HG03432 (cell line): ENCODE measurements around the gene MRPL23.

Experiments used
- ATAC-seq: cut with Tn5 transposase; IDR thresholded peaks from one replicate; pipeline ENCODE4 v1.9.1; 2021; ENCODE audit warnings: mild to moderate bottlenecking, moderate library complexity; ENCODE audit not compliant: unreplicated experiment

The MRPL23 gene

GRCh38 chr11:1920909-1921573, 26.1 kb upstream of the MRPL23 start:
- no peak for ATAC-seq

DNA sequence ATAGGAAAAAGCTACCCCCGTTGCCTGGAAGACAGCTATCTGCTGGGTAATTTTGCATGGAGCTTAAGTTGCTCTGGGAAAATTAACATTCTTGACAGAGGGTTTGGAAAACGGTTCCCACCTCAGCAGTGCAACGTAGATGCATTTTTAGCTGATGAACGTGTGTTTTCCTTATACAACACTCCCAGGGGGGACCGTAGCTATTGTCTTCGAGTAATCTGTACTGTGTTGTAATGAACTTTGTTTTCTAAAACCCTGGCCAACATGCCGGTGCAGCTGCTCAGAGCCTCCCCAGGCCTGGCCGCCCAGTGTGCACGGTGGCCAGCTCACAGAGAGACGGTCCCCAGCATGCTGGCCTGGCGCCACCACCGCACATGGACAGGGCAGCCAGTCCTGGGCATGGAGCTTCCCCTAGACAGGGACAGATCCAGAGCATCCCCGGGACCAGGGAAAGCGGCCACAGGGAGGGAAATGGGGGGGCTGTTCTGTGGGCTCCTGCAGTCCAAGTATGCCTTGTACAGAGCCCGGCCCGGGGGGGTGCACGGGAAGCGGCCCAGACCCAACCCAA, 25.5 kb upstream of the MRPL23 start:
- ATAC-seq: no peak

- no peak for ATAC-seq
Measured at GRCh38 chr11:1922481-1923081, 24.6 kb upstream of the MRPL23 start.

DNA sequence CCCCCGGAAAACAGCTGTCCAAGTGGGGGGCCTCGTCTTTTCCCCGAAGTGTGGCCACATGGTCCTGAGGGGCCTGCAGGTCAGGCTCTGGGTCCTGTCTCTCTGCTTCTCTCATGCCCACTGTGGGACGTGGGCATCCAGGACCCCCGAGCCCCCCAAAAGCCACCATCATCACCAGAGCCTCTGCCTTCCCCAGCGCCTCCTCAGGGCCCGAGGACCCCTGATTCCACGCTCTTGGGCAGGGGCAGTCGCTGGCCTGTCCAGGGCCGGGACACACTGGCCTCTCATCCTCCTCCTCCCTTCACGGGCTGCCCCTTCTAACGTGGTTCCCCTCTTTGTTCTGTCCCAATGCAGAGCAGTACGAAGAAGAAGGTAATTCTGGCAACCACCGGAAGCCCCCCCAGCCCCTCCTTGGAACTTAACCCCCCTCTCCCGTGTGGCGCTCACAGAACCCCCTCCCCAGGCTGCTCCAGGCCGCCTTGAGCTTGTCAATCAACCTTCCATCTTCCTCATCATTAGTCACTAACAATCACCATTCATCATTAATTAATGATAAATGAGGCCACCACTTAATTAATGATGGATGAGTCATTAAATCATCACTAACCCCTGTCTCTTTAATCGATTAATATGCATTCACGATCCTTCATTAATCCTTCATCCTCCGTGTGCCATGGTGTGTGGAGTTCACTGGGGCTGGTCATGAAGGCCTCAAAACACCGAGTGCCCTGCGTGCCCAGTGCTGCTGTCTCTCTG, 23.8 kb upstream of the MRPL23 start:
- ATAC-seq: no peak

GRCh38 chr11:1924181-1924580, 23.0 kb upstream of the MRPL23 start:
- ATAC-seq: no peak

DNA sequence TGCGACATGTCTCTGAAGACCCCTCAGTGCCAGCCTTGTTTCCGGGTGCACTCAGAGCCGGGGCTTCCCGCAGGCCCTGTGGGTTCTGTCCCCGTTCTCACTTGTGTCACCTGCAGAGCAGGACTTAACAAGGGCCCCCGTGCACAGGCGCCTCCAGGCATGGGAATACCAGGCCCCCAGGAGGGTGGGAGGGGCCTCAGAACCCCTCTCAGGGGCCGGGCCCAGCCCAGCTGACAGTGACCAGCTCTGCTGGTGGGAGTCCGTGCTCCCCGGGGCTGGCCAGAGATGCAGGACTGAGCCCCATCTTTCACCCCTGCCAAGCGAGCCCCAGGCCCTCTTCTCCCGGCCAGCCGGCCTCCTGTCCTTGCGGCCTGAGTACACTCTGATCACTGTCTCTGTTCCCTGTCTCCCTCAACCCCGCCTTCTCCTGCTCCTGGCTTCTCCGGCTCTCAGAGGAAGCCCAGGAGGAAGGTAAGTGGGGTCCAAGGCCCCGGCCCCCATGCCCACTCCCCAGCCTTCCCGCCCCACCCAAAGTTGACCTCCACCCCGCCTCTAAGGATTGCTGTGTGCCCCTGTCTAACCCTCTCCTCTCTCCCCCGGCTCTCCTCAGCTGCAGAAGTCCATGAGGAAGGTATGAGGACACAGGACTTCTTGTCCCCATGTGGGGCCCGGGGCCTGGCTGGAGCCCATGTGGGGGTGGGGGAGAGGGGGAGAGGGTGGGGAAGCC, 22.3 kb upstream of the MRPL23 start:
- ATAC-seq: no peak

DNA sequence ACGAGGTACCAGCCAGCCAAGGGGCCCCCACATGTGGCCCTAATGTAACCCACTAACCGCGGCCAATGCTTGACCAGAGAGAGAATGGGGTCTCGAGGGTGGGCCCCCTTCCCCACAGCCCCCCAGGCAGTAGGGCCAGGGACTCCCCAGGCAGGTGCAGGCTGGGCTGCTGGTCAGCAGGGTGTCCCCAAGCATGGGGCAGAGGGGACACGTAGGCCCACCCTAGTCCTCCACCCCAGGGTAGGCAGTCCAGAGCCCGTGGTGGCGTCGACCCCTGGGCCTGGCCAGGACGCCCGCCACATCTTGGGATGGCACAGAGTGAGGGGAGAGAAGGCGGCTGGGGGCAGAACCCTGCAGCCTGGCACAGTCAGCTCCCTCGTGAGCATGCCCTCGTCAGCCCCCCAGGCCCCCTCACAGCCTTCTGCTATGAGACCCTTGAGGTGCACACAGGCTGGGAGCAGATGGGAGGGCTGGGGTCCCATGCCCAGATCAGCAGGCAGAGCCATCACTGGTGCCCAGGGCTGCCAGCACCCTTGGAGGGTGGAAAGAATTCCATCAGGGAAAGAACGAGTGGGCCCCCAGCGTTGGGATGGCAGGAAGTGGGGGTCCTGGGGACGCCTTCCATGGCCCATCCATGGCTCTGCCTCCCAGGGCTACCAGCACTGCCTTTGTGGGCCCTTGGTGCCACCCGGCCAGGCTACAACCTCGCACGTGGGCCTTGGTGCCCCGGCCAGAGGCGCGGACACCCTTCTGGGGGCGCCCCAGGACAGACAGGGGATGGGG, 21.6 kb upstream of the MRPL23 start:
- no peak for ATAC-seq

GRCh38 chr11:1926156-1927025, 20.7 kb upstream of the MRPL23 start:
- ATAC-seq: no peak

DNA sequence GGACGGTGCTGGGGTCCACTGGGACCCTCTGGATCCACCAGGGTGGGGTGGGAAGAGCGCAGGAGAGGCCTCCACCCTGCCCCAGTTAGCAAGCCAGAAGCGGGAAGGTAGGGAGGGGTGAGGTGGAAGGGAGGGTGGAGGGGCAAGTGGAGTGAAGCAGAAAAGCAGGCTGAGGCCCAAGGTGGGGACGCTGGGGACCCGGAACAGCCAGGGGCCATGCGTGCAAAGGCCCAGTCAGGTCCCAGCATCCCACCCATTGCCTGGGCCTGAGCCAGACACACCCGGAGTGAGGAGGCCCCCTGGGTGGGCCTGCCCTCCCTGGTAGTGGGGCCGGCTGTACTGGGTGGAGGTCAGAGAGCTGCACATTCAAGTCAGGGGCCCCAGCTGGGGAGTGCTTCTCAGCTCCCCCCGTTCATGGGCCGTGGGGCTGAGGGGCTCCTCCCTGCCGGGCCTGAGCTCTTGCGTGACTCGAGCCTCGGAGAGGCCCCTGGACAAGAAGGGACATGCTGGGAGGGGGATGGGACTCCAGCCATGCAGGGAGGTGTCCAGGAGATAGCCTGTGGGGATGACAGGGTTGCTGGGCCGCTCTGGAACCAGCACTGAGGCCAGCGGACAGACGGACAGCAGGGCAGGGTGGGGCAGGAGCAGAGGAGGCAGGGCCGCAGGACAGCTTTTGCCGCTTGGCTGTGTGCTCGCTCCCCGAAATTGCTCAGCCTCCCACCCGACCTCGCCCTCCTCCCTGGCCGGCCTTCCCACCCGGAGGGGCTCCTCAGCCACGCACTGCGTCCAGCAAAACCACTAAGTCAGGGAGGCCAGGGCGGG, 19.9 kb upstream of the MRPL23 start:
- ATAC-seq: no peak

DNA sequence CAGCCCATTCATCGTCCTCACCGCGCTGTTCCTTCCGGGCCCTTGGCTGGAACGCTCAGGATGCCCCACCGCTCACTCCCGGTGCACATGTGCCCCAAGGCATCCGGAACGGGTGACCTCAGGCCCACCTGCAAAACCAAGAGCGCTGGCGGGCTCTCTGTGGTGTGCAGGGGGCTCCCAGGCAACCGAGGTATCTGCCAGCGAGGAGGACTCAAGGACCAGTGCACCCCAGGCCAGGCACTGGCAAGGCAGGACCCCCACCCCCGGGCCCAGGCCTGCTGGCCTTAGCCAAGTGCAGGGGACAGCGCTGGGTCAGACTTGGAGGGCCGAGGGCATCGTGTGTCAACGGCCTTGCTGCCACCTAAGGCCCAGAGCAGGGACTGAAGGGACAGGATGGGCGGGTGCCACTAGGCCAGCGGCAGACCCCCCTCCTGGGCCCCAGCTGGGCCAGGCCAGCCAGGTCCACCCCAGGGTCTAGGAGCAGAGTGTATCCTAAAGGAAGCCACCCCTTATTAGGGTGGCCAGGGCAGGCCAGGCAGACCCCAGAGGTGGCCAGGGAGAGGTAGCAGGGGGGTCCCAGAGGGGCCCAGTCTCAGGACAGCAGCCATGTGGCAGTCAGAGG, 19.2 kb upstream of the MRPL23 start:
- no peak for ATAC-seq

- ATAC-seq: no peak
Measured at GRCh38 chr11:1928470-1928890, 18.7 kb upstream of the MRPL23 start.

DNA sequence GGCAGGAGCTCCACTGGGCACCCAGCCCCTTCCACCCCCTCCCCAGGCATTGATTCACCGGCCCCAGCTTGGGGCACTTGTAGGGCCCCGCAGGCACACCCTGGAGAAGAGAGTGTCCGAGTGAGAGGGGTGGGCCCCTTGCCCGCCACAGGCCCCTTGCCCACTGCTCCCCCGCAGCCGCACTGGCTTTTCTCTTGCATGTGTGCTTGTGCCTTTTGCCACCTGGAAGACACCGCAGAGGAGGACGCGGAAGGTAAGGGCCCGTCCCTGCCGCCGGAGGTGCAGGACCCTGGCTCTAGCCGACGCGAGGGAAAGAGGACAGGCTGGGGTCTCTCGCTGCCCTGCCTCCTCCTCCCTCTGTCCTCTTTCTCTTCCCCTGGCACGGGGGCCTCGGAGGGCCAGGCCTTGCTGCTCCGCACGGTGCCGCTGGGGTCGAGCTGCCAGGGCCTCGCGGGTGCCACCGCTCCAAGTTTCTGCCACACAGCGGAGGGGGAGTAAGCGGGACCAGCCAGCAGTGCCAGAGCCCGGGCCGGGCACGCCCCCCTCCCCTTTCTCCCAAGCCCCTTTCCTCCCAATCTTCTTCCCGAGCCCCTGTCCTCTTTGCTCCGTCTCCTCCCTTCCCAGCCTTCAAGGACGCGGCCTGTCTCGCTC, 18.1 kb upstream of the MRPL23 start:
- ATAC-seq: no peak

GRCh38 chr11:1929621-1930461, 17.3 kb upstream of the MRPL23 start:
- ATAC-seq: no peak

DNA sequence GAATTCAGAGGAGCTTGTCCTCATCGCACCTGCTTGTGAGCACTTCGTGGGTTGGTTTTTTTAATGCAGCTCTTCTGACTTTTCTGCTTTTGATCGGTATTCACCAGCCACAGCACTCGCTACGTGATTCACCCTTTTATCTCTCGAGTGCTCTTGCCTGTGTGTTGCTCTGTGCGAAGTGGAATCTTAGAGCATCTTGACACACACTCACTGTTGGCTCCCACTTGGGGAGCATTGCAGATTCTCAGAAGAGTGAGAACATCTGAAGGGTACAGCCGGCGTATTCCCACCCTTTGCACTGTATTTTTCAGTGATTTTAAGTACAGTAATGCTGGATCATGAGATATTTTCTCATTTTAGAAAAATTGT, 16.7 kb upstream of the MRPL23 start:
- no peak for ATAC-seq

- no peak for ATAC-seq
Measured at GRCh38 chr11:1931341-1932104, 15.6 kb upstream of the MRPL23 start.

DNA sequence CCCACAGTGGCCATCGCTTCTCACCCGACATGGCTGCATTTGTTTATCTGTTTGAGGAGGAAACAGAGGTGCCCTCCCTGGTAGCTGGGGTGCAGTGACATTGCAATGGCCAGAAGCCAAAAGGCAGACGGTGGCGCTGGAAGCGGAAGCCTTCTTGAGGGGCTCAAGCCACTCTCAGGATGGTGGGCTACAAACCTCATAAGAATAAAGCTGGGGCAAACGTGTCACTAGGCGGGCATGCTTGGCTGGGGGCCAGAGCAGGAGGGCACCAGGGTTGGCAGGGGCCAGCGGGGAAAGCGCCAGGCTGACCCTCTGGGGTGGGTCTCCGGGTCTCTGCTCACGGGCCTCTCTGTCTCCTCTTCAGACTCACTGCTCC, 15.0 kb upstream of the MRPL23 start:
- ATAC-seq: no peak
